ENCODE results near the gene CORO1C. TPM values are rescaled to one million over a fixed set of nuclear protein-coding genes. Genes with fewer than 3 reads are reported as not detected.

Gene CORO1C
- total and polyA plus RNA-seq, 9 of the 15 experiments (the other 6 are each of a cell fraction or from before 2014, with no cell fraction given) = 55.2 to 280 (median 150) TPM

DNA sequence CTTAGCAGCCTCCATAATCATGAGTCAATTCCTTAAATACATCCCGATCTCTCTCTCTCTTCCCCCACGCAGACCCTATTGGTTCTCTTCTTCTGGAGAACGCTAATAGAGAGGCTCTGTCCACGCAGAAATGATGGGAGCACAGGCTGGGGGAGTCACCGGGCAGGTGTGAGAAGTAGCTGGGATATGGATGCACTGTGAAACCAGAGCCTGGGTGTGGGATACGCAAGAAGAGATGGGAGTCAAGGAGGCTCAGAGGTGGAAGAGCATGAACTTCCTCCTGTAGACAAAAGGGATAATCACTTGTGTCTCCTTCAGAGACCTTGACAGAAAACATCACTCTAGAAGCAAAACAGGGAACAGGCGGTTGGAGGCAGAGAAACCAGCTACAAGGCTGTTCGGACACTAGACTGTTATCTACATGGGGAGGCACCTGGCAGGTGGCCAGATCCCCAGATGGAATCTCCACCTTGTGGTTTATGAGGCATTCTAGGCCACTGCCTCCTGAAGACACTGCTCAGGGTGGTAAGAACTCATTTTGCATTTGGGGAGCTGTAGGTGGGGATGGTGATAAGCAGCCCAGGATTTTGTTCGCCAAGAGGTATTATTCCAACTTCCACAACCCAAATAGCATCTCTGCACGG lies 90.4 kb downstream of the CORO1C start (continued):
- peak; percentile 64; the same call in 1 of the 2 replicates for TF ChIP-seq SPI1 (IDR thresholded peaks at IDR 0.05; ENCODE audit: borderline replicate concordance, low read depth, low read length)
- peak in 1 of 2 experiments; percentile 80; a peak in 1 of 4 replicates for TF ChIP-seq NONO (IDR thresholded peaks at IDR 0.05; ENCODE audit: low read depth in 2 of 2, low read length in 1 of 2)
- TF ChIP-seq RBM34 (IDR thresholded peaks at IDR 0.05; ENCODE audit: borderline replicate concordance, insufficient read depth, low read length) = no peak
- no peak for TF ChIP-seq ZFPM2 (CRISPR knock-in tag; IDR thresholded peaks at IDR 0.05)
- TF ChIP-seq MTA1 (IDR thresholded peaks at IDR 0.05; ENCODE audit: borderline replicate concordance) = peak; percentile 73; the same call in 1 of the 2 replicates
- TF ChIP-seq SNRNP70 (optimal IDR thresholded peaks at IDR 0.05; ENCODE audit: low read depth, low read length) = no peak
- TF ChIP-seq ZNF583 (CRISPR knock-in tag; IDR thresholded peaks at IDR 0.05) = no peak
- TF ChIP-seq SMAD4 (CRISPR knock-in tag; conservative IDR thresholded peaks at IDR 0.05) = peak; percentile 84
- TF ChIP-seq ETV5 (CRISPR knock-in tag; IDR thresholded peaks at IDR 0.05; ENCODE audit: low read depth) = no peak
- no peak for TF ChIP-seq TAF15 (IDR thresholded peaks at IDR 0.05; ENCODE audit: low read depth, low read length)
- TF ChIP-seq ZNF398 (CRISPR knock-in tag; IDR thresholded peaks at IDR 0.05) = no peak
- peak; percentile 46; the same call in 1 of the 2 replicates for TF ChIP-seq STAT5A (IDR thresholded peaks at IDR 0.05; ENCODE audit: borderline replicate concordance, low read length)
- TF ChIP-seq FIP1L1 (IDR thresholded peaks at IDR 0.05; ENCODE audit: low read depth, low read length, poor library complexity, severe bottlenecking) = no peak
- TF ChIP-seq, protein P1, sequence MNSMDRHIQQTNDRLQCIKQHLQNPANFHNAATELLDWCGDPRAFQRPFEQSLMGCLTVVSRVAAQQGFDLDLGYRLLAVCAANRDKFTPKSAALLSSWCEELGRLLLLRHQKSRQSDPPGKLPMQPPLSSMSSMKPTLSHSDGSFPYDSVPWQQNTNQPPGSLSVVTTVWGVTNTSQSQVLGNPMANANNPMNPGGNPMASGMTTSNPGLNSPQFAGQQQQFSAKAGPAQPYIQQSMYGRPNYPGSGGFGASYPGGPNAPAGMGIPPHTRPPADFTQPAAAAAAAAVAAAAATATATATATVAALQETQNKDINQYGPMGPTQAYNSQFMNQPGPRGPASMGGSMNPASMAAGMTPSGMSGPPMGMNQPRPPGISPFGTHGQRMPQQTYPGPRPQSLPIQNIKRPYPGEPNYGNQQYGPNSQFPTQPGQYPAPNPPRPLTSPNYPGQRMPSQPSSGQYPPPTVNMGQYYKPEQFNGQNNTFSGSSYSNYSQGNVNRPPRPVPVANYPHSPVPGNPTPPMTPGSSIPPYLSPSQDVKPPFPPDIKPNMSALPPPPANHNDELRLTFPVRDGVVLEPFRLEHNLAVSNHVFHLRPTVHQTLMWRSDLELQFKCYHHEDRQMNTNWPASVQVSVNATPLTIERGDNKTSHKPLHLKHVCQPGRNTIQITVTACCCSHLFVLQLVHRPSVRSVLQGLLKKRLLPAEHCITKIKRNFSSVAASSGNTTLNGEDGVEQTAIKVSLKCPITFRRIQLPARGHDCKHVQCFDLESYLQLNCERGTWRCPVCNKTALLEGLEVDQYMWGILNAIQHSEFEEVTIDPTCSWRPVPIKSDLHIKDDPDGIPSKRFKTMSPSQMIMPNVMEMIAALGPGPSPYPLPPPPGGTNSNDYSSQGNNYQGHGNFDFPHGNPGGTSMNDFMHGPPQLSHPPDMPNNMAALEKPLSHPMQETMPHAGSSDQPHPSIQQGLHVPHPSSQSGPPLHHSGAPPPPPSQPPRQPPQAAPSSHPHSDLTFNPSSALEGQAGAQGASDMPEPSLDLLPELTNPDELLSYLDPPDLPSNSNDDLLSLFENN (IDR thresholded peaks at IDR 0.05; ENCODE audit: low read depth in 2 of 2, low read length in 2 of 2) = no peak
- TF ChIP-seq, protein P2, sequence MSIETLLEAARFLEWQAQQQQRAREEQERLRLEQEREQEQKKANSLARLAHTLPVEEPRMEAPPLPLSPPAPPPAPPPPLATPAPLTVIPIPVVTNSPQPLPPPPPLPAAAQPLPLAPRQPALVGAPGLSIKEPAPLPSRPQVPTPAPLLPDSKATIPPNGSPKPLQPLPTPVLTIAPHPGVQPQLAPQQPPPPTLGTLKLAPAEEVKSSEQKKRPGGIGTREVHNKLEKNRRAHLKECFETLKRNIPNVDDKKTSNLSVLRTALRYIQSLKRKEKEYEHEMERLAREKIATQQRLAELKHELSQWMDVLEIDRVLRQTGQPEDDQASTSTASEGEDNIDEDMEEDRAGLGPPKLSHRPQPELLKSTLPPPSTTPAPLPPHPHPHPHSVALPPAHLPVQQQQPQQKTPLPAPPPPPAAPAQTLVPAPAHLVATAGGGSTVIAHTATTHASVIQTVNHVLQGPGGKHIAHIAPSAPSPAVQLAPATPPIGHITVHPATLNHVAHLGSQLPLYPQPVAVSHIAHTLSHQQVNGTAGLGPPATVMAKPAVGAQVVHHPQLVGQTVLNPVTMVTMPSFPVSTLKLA (conservative IDR thresholded peaks at IDR 0.05) = 0 out of 4 replicates have a peak, but pooled peaks of 1 of the 2 experiments have one; percentile 29
- TF ChIP-seq ETV6 (IDR thresholded peaks at IDR 0.05; ENCODE audit: borderline replicate concordance in 1 of 2, low read depth in 2 of 2, low read length in 1 of 2) = peak in 1 of 2 experiments; percentile 74; a peak in 1 of 4 replicates
- TF ChIP-seq ETV6 (CRISPR knock-in tag; IDR thresholded peaks at IDR 0.05; ENCODE audit: borderline replicate concordance) = no peak
- no peak for TF ChIP-seq ZNF707 (CRISPR knock-in tag; conservative IDR thresholded peaks at IDR 0.05)
